ENCODE measurements around the gene ATP6V1A. TPM values are rescaled to one million over a fixed set of nuclear protein-coding genes. Genes with fewer than 3 reads are reported as not detected.

The ATP6V1A gene
- 45.8 and 46.6 TPM in 2 replicates for total RNA-seq

GRCh38 chr3:113746548-113747282 lies at the start of gene ATP6V1A:
TSS of gene ATP6V1A (plus strand) at chr3:113747035. CDS start at chr3:113778754, 31,719 bp downstream.
- intact Hi-C loops (cut with micrococcal nuclease): loop anchor here (1.0 to 10.0 kb wide), 14 partner anchors 37 to 1614 kb away; partner anchors contain the start of genes GCSAM, SIDT1, SLC35A5 and SPICE1

- intact Hi-C loops (cut with micrococcal nuclease): loop anchor here (1.0 to 5.0 kb wide), 6 partner anchors 164 to 1719 kb away; partner anchors contain the start of genes ABHD10 and GTPBP8
Measured at GRCh38 chr3:113697500-113698090, 49.2 kb upstream of the ATP6V1A start.

GRCh38 chr3:113698213-113698742 lies 48.6 kb upstream of the ATP6V1A start:
- intact Hi-C loops (cut with micrococcal nuclease): loop anchor here (5.0 kb wide), 1 partner anchor 706 kb away; the partner anchor contains the start of gene GTPBP8

- intact Hi-C loops (cut with micrococcal nuclease): loop anchor here (5.0 kb wide), 1 partner anchor 707 kb away; the partner anchor contains the start of gene GTPBP8
Measured at GRCh38 chr3:113698956-113699355, 47.9 kb upstream of the ATP6V1A start.

DNA sequence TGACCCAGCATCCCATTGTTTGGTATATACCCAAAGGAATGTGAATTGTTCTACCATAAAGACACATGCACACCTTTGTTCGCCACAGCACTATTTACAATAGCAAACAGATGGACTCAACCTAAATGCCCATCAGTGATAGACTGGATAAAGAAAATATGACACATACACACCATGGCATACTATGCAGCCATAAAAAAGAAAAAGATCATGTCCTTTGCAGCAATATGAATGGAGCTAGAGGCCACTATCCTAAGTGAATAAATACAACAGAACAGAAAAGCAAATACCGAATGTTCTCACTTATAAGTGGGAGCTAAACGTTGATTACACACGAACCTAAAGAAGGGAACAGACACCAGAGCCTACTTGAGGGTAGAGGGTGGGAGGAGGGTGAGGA lies 39.0 kb upstream of the ATP6V1A start:
- intact Hi-C loops (cut with micrococcal nuclease): no loop called here

- intact Hi-C loops (cut with micrococcal nuclease): no loop called here
Measured at GRCh38 chr3:113712129-113712528, 34.7 kb upstream of the ATP6V1A start.

DNA sequence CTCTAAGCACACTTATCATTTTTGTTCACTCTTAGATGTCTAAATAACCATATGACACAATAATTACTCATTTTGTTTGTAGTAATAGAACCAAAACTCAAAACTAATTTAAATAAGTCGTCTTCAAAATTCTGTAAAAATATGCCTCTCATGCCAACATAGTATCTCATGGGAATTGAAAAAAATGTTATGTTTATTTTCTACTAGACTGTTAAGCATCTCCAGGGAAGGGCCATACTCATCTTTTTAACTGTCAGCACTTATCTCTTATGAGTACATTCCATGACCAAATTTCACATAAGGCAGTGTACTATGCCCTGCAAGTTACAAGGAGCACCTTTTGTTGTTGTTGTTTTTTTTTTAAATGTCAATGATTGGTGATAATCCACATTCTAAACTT lies 32.1 kb upstream of the ATP6V1A start:
- intact Hi-C loops (cut with micrococcal nuclease): no loop called here

DNA sequence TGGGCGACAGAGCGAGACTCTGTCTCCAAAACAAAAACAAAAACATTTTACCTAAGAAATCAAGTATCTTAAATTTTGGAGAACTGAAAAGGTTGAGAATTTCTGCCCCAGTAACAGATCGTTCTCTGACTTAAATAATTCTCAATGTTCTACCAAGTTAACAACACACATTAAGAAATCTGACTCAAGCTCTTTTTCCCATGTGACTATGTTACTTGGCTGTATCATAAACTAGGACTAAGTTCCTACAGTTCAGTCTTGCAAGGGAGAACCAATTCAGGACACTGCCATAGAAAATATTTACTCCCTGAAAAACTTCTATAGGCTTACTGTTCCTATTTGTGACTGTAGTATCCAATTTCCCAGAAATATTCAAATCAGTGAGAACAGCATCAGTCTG lies 29.5 kb upstream of the ATP6V1A start:
- intact Hi-C loops (cut with micrococcal nuclease): no loop called here

GRCh38 chr3:113717818-113718217 lies 29.0 kb upstream of the ATP6V1A start:
- intact Hi-C loops (cut with micrococcal nuclease): no loop called here

DNA sequence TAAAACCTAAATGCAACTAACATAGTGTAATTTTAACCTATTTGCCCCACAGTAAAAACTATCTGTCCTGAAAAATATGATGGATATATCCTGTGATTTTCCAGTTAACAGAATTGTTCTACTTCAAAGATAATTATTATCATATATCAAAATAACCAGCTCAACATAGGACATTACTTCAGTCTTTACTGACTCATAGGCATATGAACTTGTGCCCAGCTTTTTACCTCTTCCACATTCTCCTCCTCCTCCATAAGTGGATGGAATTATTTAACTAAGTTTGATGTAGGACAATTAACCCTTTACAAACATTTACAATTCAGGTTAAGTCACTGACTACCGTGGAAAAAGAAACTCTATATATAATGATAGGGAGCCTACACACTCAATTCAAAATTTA lies 27.5 kb upstream of the ATP6V1A start:
- intact Hi-C loops (cut with micrococcal nuclease): no loop called here

- intact Hi-C loops (cut with micrococcal nuclease): no loop called here
Measured at GRCh38 chr3:113719758-113720157, 27.1 kb upstream of the ATP6V1A start.

GRCh38 chr3:113721636-113722035 lies 25.2 kb upstream of the ATP6V1A start:
- intact Hi-C loops (cut with micrococcal nuclease): no loop called here

DNA sequence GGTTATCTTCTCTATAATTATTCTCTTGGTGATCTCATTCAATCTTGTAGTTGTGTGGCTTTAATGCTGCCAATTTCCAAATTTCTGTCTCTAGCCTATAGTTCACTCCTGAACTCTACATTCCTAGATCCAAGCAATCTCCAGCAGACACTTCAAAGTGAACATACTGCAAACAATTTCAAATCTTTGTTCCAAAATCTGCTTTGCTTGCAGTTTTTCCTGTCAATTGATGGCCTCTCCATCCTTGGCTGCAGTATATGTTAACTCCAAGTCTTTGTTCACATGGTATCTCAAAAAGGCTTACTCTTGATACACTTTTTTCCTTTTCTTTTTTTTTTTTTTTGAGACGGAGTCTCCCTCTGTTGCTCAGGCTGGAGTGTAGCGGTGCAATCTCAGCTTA lies 18.2 kb upstream of the ATP6V1A start:
- intact Hi-C loops (cut with micrococcal nuclease): no loop called here

DNA sequence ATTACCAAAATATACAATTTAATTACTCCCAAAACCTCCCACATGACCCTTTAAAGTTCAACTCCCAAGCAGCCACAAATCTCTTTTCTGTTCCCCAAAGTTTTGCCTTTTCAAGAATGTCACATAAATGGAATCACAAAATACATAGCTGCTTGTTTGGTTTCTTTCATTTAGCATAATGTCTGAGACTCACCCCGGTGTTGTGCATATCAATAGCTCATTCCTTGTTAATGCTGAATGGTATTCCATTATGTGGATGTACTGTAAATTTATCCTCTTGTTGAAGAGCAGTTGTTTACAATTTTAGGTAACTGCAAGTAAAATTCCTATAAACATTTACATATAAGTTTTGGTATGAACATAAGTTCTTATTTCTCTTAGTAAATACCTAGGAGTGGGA lies 16.3 kb upstream of the ATP6V1A start:
- intact Hi-C loops (cut with micrococcal nuclease): no loop called here

DNA sequence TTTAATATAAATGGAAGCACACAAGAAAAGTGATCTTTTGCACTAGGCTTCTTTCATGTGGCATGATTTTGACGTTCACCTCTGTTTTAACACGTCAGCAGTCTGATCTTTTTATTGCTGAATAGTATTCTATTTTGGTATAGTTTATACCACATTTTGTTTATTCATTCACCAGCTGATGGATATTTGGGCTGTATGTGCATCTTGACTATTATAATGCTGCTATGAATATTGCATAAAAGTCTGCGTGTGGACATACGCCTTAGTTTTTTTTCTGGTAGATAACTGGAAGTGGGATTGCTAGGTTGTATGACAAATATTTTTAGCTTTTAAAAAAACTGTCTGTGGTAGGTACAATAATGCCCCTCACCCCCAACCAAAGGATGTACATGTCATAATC lies 15.1 kb upstream of the ATP6V1A start:
- intact Hi-C loops (cut with micrococcal nuclease): no loop called here

GRCh38 chr3:113736548-113737089 lies 10.2 kb upstream of the ATP6V1A start:
- intact Hi-C loops (cut with micrococcal nuclease): loop anchor here (1.0 to 2.0 kb wide), 10 partner anchors 9 to 682 kb away; partner anchors contain the start of genes CCDC191, GRAMD1C and QTRT2

GRCh38 chr3:113741086-113741485 lies 5.7 kb upstream of the ATP6V1A start:
- intact Hi-C loops (cut with micrococcal nuclease): loop anchor here (10.0 kb wide), 1 partner anchor 1006 kb away; no protein-coding TSS in a partner anchor

DNA sequence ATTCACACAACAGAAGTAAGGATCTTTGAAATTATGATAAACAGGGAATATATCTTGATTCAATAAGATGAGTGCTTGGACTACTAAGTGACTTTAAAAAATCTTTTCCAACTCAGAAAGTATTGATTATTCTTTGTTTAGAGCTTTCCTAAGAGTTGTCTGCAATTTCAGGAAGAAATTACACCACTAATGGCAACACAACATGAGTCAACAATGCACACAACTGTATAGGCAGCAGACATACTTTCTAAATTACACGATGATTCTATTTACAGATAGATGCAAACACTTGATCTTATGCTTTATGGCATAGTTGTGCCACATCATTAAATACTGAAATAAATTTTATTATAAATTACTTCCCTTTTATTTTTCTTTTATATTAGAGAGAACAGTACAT lies 5.2 kb upstream of the ATP6V1A start:
- intact Hi-C loops (cut with micrococcal nuclease): loop anchor here (10.0 kb wide), 1 partner anchor 1007 kb away; no protein-coding TSS in a partner anchor

- intact Hi-C loops (cut with micrococcal nuclease): loop anchor here (10.0 kb wide), 1 partner anchor 1008 kb away; no protein-coding TSS in a partner anchor
Measured at GRCh38 chr3:113743006-113743630, 3.7 kb upstream of the ATP6V1A start.

- intact Hi-C loops (cut with micrococcal nuclease): loop anchor here (1.0 to 10.0 kb wide), 15 partner anchors 9 to 1613 kb away; partner anchors contain the start of genes CCDC191, GCSAM, GRAMD1C and QTRT2
Measured at GRCh38 chr3:113744941-113745755, 1.7 kb upstream of the ATP6V1A start.
